ENCODE data around the gene OR52I1.

DNA sequence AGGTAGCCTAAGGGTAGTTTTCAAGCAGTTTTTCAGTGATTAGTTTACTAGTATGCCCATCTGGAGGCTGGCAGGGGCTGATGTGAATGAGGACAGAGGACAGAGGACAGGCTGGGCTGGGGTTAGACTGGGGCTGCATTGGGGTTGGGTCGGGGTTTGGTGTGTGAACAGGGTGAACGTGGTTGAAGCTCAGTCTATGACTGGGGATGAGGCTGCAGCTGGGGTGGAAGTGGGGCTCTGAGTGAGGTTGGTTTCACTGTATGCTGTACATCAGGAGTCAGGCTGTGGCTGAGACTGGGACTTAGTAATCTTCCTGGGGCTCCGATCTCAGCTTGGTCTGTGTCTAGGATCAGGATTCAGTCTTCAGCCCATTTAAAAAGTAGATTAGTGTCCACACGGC lies 50.4 kb downstream of the OR52I1 start:
- TF ChIP-seq, protein P1, sequence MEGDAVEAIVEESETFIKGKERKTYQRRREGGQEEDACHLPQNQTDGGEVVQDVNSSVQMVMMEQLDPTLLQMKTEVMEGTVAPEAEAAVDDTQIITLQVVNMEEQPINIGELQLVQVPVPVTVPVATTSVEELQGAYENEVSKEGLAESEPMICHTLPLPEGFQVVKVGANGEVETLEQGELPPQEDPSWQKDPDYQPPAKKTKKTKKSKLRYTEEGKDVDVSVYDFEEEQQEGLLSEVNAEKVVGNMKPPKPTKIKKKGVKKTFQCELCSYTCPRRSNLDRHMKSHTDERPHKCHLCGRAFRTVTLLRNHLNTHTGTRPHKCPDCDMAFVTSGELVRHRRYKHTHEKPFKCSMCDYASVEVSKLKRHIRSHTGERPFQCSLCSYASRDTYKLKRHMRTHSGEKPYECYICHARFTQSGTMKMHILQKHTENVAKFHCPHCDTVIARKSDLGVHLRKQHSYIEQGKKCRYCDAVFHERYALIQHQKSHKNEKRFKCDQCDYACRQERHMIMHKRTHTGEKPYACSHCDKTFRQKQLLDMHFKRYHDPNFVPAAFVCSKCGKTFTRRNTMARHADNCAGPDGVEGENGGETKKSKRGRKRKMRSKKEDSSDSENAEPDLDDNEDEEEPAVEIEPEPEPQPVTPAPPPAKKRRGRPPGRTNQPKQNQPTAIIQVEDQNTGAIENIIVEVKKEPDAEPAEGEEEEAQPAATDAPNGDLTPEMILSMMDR (IDR thresholded peaks at IDR 0.05; ENCODE audit: insufficient read depth, low read length) = no peak
- TF ChIP-seq GABPA (IDR thresholded peaks at IDR 0.05; ENCODE audit: low read depth) (no peak), SPI1 (IDR thresholded peaks at IDR 0.05; ENCODE audit: borderline replicate concordance, low read depth) (no peak), REST (IDR thresholded peaks at IDR 0.05; ENCODE audit: insufficient replicate concordance, low read depth) (no peak), POLR2AphosphoS5 (IDR thresholded peaks at IDR 0.05; ENCODE audit: low read depth) (no peak)
